Measurements from ENCODE around the gene MRPL4.
"Not testable (repeated sequence)": the region's sequence is repeated elsewhere in the genome, so short reads cannot be mapped to it uniquely, and the experiment has no call there.

MRPL4 gene

DNA sequence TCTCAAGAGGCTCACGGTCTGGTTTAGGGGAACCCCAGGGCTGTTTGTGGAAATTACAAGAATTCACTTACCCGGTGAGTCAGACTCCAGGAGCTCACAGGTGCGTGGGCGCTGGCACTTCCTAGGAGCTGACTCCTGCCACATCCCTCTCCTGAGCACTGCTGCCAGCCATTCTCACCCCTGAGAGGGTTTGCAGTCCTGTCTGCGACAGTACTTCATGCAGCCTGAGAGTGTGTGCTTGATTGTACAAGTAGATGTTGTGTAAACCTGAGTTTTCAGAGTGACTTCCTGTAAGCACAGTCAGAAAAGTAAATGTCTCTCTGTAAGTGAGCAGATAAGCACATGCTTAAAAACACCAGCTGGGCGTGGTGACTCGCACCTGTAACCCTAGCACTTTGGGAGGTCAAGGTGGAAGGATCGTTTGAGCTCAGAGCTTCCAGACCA is 8.1 kb downstream of the MRPL4 start:
- peak in 5 of 58 donors; percentile 5 to 49 (median 16) for DNase-seq

DNA sequence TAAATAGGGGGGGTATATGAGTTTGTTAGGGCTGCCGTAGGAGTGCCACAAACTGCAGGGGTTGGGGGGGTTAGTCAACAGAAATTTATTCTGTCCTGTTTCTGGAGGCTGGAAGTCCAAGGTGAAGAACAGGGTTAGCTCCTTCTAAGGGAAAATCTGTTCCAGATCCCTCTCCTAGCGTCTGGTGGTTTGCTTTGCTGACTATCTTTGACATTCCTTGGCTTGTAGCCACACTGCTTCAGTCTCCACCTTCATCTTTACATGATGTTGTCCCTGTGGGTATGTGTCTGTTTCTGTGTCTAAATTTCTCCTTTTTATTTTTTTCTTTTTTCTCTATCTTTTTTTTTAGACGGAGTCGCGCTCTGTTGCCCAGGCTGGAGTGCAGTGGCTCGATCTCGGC is 10.8 kb downstream of the MRPL4 start:
- no peak for DNase-seq

DNA sequence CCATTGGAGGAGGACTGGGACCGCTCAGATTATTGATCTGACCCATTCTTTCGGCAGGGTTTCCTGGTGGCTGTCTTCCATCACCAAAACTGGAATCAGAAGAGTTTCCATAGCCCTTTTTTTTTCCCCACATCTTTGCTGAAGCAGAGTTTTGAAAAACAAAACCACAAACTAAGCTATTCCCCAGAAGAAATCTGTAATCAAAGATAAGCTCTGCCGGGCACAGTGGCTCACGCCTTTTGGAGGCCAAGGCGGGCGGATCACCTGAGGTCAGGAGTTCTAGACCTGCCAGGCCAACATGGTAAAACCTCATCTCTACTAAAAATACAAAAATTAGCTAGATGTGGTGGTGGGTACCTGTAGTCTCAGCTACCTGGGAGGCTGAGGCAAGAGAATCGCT is 14.7 kb downstream of the MRPL4 start:
- DNase-seq, result no peak

DNA sequence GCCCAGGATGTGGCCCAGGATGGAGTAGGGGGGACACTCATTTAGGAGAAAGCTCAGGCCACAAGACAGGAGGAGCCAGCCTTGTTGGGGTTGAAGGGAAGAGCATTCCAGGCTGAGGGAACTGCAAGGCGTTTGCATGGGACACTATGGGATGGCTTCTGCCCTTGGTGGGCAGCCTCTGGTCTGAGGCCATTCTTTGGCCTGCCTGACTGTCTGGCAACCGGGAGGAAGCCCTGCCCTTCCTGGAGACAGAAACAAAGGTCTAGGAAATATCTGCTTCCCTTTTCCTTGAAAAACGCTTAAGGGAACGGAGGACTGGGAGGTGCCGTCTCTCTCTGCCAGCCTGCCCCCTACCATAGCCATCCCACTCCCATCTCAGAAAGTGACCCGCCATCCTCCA is 16.1 kb downstream of the MRPL4 start:
- DNase-seq, result no peak

DNA sequence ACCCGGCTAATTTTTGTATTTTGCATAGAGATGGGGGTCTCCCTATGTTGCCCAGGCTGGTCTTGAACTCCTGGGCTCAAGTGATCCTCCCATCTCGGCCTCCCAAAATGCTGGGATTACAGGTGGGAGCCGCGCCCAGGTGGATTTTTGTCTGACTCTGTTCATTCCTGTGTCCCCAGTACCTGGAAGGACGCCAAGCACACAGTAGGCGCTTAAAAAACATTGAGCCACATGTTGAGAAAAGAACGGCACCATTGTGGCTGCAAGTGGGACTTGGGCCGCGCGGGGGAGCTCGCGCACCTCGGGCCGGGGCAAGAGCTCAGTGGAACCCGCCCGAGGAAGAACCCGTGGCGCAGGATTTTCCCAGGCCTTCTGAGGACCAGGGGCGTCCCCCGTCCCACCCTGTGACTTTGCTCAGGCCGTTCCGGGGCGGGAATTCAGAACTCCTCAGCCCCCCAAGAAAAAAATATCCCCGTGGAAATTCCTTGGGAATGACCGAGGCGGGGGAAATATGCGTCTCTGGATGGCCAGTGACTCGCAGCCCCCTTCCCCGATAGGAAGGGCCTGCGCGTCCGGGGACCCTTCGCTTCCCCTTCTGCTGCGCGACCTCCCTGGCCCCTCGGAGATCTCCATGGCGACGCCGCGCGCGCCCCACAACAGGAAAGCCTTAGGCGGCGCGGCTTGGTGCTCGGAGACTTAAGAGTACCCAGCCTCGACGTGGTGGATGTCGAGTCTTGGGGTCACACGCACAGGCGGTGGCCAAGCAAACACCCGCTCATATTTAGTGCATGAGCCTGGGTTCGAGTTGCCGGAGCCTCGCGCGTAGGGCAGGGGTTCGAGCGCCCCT is 17.5 kb downstream of the MRPL4 start:
- DNase-seq, result peak in 54 of 58 donors; percentile 5 to 86 (median 52)

DNA sequence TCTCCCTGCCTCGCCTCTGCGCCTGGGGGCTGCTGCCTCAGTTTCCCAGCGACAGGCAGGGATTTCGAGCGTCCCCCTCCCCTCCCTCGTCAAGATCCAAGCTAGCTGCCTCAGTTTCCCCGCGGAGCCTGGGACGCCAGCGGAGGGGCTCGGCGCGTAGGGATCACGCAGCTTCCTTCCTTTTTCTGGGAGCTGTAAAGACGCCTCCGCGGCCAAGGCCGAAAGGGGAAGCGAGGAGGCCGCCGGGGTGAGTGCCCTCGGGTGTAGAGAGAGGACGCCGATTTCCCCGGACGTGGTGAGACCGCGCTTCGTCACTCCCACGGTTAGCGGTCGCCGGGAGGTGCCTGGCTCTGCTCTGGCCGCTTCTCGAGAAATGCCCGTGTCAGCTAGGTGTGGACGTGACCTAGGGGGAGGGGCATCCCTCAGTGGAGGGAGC is 18.2 kb downstream of the MRPL4 start:
- DNase-seq, result peak in 21 of 58 donors; percentile 5 to 35 (median 19)

DNA sequence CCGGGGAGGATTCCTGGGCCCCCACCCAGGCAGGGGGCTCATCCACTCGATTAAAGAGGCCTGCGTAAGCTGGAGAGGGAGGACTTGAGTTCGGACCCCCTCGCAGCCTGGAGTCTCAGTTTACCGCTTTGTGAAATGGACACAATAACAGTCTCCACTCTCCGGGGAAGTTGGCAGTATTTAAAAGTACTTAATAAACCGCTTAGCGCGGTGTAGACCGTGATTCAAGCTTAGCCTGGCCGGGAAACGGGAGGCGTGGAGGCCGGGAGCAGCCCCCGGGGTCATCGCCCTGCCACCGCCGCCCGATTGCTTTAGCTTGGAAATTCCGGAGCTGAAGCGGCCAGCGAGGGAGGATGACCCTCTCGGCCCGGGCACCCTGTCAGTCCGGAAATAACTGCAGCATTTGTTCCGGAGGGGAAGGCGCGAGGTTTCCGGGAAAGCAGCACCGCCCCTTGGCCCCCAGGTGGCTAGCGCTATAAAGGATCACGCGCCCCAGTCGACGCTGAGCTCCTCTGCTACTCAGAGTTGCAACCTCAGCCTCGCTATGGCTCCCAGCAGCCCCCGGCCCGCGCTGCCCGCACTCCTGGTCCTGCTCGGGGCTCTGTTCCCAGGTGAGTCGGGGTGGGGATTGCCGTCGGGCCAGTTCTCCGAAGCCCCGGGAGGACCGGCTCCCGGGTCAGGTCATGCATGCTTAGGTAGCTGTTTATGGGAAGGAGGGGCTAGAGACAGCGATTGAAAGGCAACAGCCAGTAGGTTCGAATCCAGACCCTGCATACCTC is 18.8 kb downstream of the MRPL4 start, which contains the start of gene ICAM1:
TSS of gene ICAM1 (plus strand) at position 505 of the 779 bp plus-strand sequence. CDS start at position 545, 40 bp downstream.
- peak in 22 of 58 donors; percentile 2 to 65 (median 18) for DNase-seq

DNA sequence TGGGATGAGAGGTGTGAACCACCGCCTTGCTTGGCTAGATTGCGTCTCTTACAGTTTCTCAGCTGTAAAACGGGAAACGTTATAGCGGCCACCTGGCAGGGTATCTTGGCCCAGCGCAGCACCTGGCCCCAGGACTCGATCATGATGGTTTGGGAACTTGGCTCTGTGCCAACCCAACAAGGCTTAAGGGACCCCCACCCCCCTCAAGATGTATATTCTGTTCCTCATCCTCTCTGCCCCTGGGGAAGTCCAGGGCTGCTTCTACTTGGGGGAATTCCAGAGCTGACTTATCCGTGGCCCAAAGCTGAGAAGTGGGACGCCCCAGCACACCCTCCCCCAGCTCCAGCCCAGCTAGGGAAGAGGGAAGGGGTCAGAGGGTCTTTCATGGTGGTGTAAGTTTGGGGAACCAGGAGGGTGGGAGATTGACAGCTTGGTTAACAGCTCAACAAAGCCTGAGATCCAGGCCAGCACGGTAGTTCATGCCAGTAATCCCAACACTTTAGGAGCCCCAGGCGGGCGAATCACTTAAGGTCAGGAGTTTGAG is 19.6 kb downstream of the MRPL4 start:
- peak in 1 of 58 donors; percentile 27 for DNase-seq

DNA sequence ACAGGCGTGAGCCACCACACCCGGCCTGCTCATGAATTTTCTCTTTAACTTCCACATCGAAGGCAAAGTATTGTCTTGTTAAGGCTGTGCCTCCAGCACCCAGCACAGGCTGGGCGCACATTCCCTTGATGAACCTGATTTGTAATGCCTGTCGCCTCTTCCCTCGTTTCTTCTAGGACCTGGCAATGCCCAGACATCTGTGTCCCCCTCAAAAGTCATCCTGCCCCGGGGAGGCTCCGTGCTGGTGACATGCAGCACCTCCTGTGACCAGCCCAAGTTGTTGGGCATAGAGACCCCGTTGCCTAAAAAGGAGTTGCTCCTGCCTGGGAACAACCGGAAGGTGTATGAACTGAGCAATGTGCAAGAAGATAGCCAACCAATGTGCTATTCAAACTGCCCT is 22.6 kb downstream of the MRPL4 start:
- no peak for DNase-seq

DNA sequence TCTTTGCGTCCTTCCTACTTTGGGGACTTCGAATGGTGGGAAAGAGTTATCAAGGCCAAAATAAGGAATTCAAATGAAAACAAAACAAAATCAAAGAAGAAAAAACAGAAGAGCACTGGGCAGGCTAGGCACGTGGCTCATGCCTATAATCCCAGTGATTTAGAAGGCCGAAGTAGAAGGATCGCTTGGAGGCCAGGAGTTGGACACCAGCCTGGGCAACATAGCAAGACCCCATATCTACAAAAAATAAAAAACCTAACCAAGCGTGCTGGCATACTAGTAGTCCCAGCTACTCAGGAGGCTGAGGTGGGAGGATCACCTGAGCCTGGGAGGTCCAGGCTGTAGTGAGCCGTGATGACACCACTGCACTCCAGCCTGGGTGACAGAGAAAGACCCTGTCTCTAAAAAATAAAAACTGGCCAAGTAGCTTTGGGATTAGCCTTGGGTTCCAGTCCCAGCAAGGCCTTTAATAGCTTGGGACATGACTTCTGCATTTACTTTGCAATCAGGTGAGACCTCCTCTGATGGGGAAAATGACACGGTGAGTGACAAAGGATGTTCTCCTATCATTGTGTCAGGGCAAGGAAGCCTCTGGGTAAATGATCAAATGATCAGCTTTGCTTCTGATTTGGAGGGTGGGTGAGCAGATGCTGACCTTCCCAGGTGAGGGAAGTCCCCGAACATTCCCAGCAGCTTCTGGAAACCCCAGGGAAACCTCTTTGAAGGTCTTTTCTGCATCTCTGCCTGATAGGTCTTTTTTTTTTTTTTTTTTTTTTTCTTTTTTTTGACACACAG is 26.0 kb downstream of the MRPL4 start:
- no peak for DNase-seq

DNA sequence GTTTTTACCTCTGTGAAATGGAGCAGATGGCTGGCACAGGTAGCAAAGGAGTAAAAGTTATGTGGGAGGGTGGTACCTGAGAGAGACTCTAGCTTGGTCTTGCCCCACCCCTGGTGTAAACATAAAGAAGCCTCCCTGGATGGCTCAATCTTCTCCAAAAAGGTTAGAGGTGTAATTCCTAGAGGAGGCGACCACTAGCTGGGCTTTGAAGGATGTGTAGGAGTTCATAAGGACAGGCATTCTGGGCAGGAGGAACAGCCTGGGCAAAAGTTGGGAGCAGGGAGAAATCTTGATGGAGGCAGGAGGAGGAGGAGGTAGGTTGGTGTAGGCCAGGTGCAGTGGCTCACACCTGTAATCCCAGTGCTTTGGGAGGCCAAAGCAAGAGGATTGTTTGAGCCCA is 26.9 kb downstream of the MRPL4 start:
- no peak for DNase-seq

DNA sequence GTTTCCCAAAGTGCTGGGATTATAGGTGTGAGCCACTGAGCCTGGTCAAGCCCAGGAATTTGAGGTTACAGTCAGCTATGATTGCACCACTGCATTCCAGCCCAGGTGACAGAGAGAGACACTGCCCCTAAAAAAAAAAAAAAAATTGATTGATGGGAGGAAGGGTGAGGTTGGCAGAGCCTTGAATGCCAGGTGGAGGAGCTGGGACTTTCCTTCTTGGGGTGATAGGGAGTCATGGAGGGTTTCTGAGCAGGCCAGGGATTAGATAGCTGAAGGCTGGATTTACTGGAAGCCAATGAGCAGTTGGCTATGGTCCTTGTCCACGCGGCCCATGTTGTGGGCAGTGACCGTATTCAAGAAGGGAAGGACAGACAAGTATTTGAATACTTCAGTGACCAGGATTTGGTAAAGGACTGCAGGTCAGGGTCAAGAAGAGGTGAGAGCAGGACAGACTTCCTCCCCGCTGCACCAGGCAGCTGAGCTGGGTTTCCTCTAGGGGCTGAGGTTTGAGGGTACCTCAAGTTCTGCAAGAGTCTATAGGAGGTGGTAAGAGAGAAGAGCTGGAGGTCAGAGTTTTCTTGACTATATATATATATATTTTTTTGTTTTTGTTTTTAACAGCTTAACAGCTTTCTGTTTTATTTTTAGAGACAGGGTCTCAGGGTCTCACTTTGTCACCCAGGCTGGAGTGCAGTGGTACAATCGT is 27.9 kb downstream of the MRPL4 start:
- DNase-seq, result no peak

DNA sequence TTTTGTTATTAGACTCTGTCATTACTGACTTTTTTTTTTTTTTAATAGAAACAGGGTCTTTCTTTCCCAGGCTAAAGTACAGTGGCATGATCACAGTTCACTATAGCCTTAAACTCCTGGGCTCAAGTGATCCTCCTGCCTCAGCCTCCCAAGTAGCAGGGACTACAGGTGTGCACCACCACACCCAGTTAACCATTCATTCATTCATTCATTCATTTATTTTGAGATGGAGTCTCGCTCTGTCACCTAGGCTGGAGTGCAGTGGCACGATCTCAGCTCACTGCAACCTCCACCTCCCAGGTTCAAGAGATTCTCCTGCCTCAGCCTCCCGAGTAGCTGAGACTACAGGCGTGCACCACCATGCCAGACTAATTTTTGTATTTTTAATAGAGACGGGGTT is 30.0 kb downstream of the MRPL4 start:
- not testable (repeated sequence) for DNase-seq

DNA sequence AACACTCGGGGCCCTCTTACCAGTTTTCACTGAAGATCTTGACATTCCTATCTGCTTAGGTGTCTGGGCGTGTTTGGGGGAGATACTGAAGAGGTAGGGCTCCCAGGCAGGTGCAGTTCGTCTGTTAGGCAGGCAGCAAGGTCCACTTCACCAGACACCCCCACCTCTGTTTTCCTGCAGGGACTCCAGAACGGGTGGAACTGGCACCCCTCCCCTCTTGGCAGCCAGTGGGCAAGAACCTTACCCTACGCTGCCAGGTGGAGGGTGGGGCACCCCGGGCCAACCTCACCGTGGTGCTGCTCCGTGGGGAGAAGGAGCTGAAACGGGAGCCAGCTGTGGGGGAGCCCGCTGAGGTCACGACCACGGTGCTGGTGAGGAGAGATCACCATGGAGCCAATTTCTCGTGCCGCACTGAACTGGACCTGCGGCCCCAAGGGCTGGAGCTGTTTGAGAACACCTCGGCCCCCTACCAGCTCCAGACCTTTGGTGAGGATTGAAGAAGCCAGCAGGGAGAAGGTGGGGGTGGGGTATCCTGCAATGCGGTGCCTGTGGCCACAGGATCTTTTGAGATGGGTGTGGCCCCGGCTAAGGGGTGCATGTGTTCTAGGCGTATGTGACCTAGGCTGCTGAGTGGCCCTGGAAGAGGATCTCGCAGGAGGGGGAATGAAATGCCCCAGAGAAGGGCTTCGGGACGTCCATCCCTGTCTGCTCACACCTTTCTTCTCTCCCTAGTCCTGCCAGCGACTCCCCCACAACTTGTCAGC is 31.5 kb downstream of the MRPL4 start:
- no peak for DNase-seq

DNA sequence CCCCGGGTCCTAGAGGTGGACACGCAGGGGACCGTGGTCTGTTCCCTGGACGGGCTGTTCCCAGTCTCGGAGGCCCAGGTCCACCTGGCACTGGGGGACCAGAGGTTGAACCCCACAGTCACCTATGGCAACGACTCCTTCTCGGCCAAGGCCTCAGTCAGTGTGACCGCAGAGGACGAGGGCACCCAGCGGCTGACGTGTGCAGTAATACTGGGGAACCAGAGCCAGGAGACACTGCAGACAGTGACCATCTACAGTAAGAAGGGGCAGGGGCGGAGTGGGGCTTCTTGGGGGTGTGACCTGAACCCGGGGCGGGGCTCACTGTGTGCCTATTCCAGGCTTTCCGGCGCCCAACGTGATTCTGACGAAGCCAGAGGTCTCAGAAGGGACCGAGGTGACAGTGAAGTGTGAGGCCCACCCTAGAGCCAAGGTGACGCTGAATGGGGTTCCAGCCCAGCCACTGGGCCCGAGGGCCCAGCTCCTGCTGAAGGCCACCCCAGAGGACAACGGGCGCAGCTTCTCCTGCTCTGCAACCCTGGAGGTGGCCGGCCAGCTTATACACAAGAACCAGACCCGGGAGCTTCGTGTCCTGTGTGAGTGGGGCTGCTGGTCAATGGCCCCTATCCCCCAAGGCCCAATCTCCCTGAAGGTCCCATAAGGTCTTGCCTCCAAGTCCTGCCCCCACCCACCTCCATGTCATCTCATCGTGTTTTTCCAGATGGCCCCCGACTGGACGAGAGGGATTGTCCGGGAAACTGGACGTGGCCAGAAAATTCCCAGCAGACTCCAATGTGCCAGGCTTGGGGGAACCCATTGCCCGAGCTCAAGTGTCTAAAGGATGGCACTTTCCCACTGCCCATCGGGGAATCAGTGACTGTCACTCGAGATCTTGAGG is 32.3 kb downstream of the MRPL4 start:
- no peak for DNase-seq

DNA sequence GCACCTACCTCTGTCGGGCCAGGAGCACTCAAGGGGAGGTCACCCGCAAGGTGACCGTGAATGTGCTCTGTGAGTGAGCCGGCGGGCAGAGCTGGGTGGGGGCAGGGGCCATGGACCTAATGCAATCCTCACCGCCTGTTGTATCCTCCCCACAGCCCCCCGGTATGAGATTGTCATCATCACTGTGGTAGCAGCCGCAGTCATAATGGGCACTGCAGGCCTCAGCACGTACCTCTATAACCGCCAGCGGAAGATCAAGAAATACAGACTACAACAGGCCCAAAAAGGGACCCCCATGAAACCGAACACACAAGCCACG is 32.9 kb downstream of the MRPL4 start:
- DNase-seq, result no peak

DNA sequence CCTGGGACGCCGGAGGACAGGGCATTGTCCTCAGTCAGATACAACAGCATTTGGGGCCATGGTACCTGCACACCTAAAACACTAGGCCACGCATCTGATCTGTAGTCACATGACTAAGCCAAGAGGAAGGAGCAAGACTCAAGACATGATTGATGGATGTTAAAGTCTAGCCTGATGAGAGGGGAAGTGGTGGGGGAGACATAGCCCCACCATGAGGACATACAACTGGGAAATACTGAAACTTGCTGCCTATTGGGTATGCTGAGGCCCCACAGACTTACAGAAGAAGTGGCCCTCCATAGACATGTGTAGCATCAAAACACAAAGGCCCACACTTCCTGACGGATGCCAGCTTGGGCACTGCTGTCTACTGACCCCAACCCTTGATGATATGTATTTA is 33.4 kb downstream of the MRPL4 start:
- DNase-seq, result no peak

All from anterior cingulate cortex (tissue), 58 donors.